ENCODE measurements around the gene RRH.

RRH gene

DNA sequence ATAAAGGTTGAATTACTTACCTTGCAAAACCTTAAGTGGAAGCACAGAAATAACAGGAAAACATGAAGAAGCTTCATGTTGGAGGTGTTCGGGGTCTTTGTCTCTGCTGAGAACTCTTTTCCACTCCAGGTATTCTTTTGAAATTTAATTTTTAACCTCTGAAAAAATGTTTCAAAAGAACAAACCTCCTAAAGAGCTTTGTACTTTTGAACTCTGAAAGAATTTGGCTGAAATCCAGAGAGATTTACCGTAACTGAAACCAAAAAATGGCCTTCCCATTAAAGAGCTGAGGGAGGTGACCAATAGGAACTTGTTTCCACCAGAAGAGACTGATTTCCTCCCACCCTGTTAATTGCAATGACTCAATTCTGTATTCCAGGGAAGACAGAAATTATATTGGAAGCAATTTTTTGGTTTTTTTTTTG lies 25.9 kb upstream of the RRH start, which contains the start of gene CFI:
CFI (minus strand) TSS at position 105 of the 425 bp plus-strand sequence; CDS start at position 77, 28 bp downstream.
- Histone ChIP-seq H3K9me2 (replicated peaks; ENCODE audit: control insufficient read depth, low read length) (no peaks in the 10 kb centered on the region), H3K79me2 (ENCODE audit: control insufficient read depth, low read length) (no peaks in the 10 kb centered on the region), H3K4me1 (ENCODE audit: control insufficient read depth, low read length) (no peaks in the 10 kb centered on the region), H3K27ac (ENCODE audit: low read depth, low read length) (no peak within 1 kb of the TSS), H3K4me3 (ENCODE audit: low read length) (no peak within 1 kb of the TSS), H3K4me2 (ENCODE audit: low read length) (no peak within 1 kb of the TSS), H4K20me1 (ENCODE audit: control insufficient read depth, insufficient read depth, low read depth, low read length) (no peaks in the 10 kb centered on the region), H3F3A (ENCODE audit: control insufficient read depth, insufficient read depth) (no peaks in the 10 kb centered on the region), H3K9me3 (ENCODE audit: control insufficient read depth, insufficient read depth, low read length) (no peaks in the 10 kb centered on the region), H3K36me3 (ENCODE audit: control insufficient read depth, low read length) (no peaks in the 10 kb centered on the region), H3K27me3 (ENCODE audit: control insufficient read depth, low read length) (no peaks in the 10 kb centered on the region)
- TF ChIP-seq, protein P1, sequence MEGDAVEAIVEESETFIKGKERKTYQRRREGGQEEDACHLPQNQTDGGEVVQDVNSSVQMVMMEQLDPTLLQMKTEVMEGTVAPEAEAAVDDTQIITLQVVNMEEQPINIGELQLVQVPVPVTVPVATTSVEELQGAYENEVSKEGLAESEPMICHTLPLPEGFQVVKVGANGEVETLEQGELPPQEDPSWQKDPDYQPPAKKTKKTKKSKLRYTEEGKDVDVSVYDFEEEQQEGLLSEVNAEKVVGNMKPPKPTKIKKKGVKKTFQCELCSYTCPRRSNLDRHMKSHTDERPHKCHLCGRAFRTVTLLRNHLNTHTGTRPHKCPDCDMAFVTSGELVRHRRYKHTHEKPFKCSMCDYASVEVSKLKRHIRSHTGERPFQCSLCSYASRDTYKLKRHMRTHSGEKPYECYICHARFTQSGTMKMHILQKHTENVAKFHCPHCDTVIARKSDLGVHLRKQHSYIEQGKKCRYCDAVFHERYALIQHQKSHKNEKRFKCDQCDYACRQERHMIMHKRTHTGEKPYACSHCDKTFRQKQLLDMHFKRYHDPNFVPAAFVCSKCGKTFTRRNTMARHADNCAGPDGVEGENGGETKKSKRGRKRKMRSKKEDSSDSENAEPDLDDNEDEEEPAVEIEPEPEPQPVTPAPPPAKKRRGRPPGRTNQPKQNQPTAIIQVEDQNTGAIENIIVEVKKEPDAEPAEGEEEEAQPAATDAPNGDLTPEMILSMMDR (IDR thresholded peaks at IDR 0.05; ENCODE audit: low read depth, low read length, poor library complexity, severe bottlenecking): no peak
- TF ChIP-seq EZH2phosphoT487 (IDR thresholded peaks at IDR 0.05; ENCODE audit: borderline replicate concordance, low read length): no peak

DNA sequence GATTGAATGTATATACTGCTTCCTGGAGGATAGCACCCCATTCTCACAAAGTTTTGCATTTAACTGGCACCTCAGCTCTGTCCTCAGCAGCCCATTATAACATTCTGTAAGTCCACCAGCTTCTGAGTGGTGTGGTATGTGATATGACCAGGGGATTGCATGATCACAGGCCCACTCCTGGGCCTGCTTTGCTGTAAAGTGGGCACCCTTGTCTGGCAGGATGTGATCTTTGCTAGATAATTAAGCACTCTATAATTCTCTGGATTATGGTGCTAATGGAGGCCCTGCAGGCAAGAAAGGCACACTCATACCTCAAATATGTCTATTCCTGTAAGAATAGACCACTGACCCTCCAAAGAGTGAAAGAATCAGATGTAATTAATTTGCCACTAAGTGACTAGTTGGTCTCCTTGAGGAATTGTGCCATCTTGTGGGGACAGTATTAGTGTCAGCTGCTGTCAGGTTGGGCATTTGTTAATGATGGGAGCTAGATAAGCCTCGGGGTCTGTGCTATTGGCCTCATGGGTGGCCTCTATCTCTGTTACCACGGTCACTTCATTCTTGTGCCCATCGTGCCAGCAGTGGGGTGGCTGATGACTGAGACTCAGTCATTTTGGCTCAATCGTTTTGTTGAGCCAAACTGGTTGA lies 23.7 kb upstream of the RRH start:
- Histone ChIP-seq H3K27ac (ENCODE audit: low read depth, low read length) (no peak overlapping the region), H3K9me2 (replicated peaks; ENCODE audit: control insufficient read depth, low read length) (no peaks in the 10 kb centered on the region), H3F3A (ENCODE audit: control insufficient read depth, insufficient read depth) (no peaks in the 10 kb centered on the region), H3K79me2 (ENCODE audit: control insufficient read depth, low read length) (no peaks in the 10 kb centered on the region), H3K4me2 (ENCODE audit: low read length) (no peak overlapping the region), H3K27me3 (ENCODE audit: control insufficient read depth, low read length) (no peaks in the 10 kb centered on the region), H3K9me3 (ENCODE audit: control insufficient read depth, insufficient read depth, low read length) (no peaks in the 10 kb centered on the region), H3K4me3 (ENCODE audit: low read length) (no peak overlapping the region), H3K36me3 (ENCODE audit: control insufficient read depth, low read length) (no peaks in the 10 kb centered on the region), H3K4me1 (ENCODE audit: control insufficient read depth, low read length) (no peaks in the 10 kb centered on the region), H4K20me1 (ENCODE audit: control insufficient read depth, insufficient read depth, low read depth, low read length) (no peaks in the 10 kb centered on the region)
- no peak for TF ChIP-seq EZH2phosphoT487 (IDR thresholded peaks at IDR 0.05; ENCODE audit: borderline replicate concordance, low read length)
- TF ChIP-seq, protein P1 (IDR thresholded peaks at IDR 0.05; ENCODE audit: low read depth, low read length, poor library complexity, severe bottlenecking): peak; percentile 54

DNA sequence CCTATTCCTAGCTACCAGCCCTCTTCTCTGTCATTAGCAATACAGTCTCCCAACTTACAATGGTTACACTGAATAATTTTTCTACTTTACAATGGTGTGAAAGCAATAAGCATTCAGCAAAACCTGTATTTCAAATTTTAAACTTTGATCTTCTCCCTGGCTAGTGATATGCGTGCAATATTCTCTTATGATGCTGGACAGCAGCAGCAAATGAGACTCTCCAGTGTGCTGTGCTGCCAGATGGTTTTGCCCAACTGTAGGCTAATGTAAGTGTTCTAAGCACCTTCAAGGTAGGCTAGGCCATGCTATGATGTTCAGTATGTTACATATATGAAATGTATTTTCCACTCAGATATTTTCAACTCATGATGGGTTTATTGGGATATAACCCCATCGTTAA lies 18.1 kb upstream of the RRH start:
- Histone ChIP-seq H3K27me3 (ENCODE audit: control insufficient read depth, low read length) (no peaks in the 10 kb centered on the region), H3K4me3 (ENCODE audit: low read length) (no peak overlapping the region), H4K20me1 (ENCODE audit: control insufficient read depth, insufficient read depth, low read depth, low read length) (no peaks in the 10 kb centered on the region), H3K9me3 (ENCODE audit: control insufficient read depth, insufficient read depth, low read length) (no peaks in the 10 kb centered on the region), H3K27ac (ENCODE audit: low read depth, low read length) (no peak overlapping the region), H3K4me1 (ENCODE audit: control insufficient read depth, low read length) (peaks cover 2% of the 10 kb centered on the region), H3K4me2 (ENCODE audit: low read length) (no peak overlapping the region), H3K9me2 (replicated peaks; ENCODE audit: control insufficient read depth, low read length) (no peaks in the 10 kb centered on the region), H3K79me2 (ENCODE audit: control insufficient read depth, low read length) (no peaks in the 10 kb centered on the region), H3K36me3 (ENCODE audit: control insufficient read depth, low read length) (no peaks in the 10 kb centered on the region), H3F3A (ENCODE audit: control insufficient read depth, insufficient read depth) (no peaks in the 10 kb centered on the region)
- TF ChIP-seq EZH2phosphoT487 (IDR thresholded peaks at IDR 0.05; ENCODE audit: borderline replicate concordance, low read length): no peak
- TF ChIP-seq, protein P1 (IDR thresholded peaks at IDR 0.05; ENCODE audit: low read depth, low read length, poor library complexity, severe bottlenecking): no peak
